H1 (cell line): ENCODE results near the gene FGD4. TPM values are rescaled to one million over a fixed set of nuclear protein-coding genes. Genes with fewer than 3 reads are reported as not detected.

Experiments used
- BRCA1 ChIP-seq: IDR thresholded peaks from 2 replicates; pipeline ENCODE4 v1.6.1; 2012; ENCODE audit warnings: low read depth, low read length, improper control_type of control experiment
- CHD7 ChIP-seq: fragments of 300-600 bp; sonication (generic); IDR thresholded peaks from 2 replicates; pipeline ENCODE4 v1.7.1; 2012; ENCODE audit warnings: low read length, moderate library complexity, mild to moderate bottlenecking, inconsistent platforms; ENCODE audit not compliant: insufficient replicate concordance
- E2F6 ChIP-seq: IDR thresholded peaks from 2 replicates; pipeline ENCODE4 v1.6.1; 2012; ENCODE audit warnings: inconsistent platforms
- FOSL1 ChIP-seq: IDR thresholded peaks from 2 replicates; pipeline ENCODE4 v1.6.1; 2011; ENCODE audit warnings: mild to moderate bottlenecking, low read depth, low read length, moderate library complexity; ENCODE audit not compliant: insufficient read depth
- GTF2F1 ChIP-seq: IDR thresholded peaks from 2 replicates; pipeline ENCODE4 v1.6.1; 2012; ENCODE audit warnings: low read depth, low read length, improper control_type of control experiment, borderline replicate concordance
- HDAC2 ChIP-seq, 2 experiments: fragments of 300-600 bp in 1 of 2; sonication (generic) in 1 of 2; IDR thresholded peaks; 2 replicates each; pipeline ENCODE4 v1.6.1; 2011 to 2012; ENCODE audit warnings: low read depth in 2 of 2, low read length in 2 of 2, mild to moderate bottlenecking in 2 of 2, moderate library complexity in 2 of 2, borderline replicate concordance in 1 of 2, inconsistent platforms in 1 of 2
- SIN3A ChIP-seq, 2 experiments: IDR thresholded peaks in 1 of 2; conservative IDR thresholded peaks in 1 of 2; 2 replicates each; pipeline ENCODE4 v1.6.1; 2011 to 2012; ENCODE audit warnings: low read length in 2 of 2, improper control_type of control experiment in 1 of 2, low read depth in 1 of 2, mild to moderate bottlenecking in 1 of 2
- SIRT6 ChIP-seq: IDR thresholded peaks from one replicate; pipeline ENCODE4 v1.7.1; 2012; ENCODE audit warnings: low read length, inconsistent platforms
- SP1 ChIP-seq: IDR thresholded peaks from 2 replicates; pipeline ENCODE4 v1.6.1; 2011; ENCODE audit warnings: low read depth, low read length
- TAF1 ChIP-seq: IDR thresholded peaks from 2 replicates; pipeline ENCODE4 v1.6.1; 2011; ENCODE audit warnings: mild to moderate bottlenecking, low read depth, low read length
- polyA plus RNA-seq, 7 experiments: library from polyadenylated mRNA; depleted of rRNA in 3 of 7; stranded (reverse) in 5 of 7; unstranded in 2 of 7; fragments of >200 nt in 5 of 7; fragments of 200-250 nt in 2 of 7; gene quantifications; 1 replicate in 5 of 7; 2 replicates in 1 of 7; 4 replicates in 1 of 7; pipeline versions ENCODE4 v1.2.1 to v1.2.3, GENCODE V29; 2011 to 2013; ENCODE audit warnings: missing spikeins in 2 of 7, mixed read lengths in 2 of 7
- total RNA-seq: library from RNA; stranded (reverse); fragmentation: NEBNext Ultra II Directional; extraction: Animal tissue kit (Norgen Biotek cat#: 25700); gene quantifications from 2 replicates; pipeline ENCODE4 v1.2.1, GENCODE V29; 2021

Gene FGD4
- total and polyA plus RNA-seq, 2 of the 8 experiments (the other 6 are each of a cell fraction or from before 2014, with no cell fraction given): 8.5 to 48.2 TPM

GRCh38 chr12:32400114-32400672 lies 835 bp downstream of the FGD4 start (continued):
- TF ChIP-seq CHD7 (peak; percentile 70), GTF2F1 (peak; percentile 19; the same call in 1 of the 2 replicates), SIN3A (conservative IDR thresholded peaks at IDR 0.05 in 1 of 2, IDR thresholded peaks at IDR 0.05 in 1 of 2; ENCODE audit: low read depth in 1 of 2, low read length in 2 of 2) (peak in 1 of 2 experiments; percentile 57; a peak in 1 of 4 replicates), HDAC2 (IDR thresholded peaks at IDR 0.05; ENCODE audit: borderline replicate concordance in 1 of 2, low read depth in 2 of 2, low read length in 2 of 2) (no peak), TAF1 (peak; percentile 64), BRCA1 (no peak), SP1 (0 out of 2 replicates have a peak, but pooled peaks have one; percentile 33), SIRT6 (peak; percentile 11), E2F6 (no peak), FOSL1 (no peak)
